Stimulated activated CD4-positive, alpha-beta T cell treated with anti-CD3 and anti-CD28 coated beads, Interleukin-2, amount 100 ng/mL, for 48 hours (primary cell): ENCODE measurements around the gene ASB15.
"Not testable (repeated sequence)": the region's sequence is repeated elsewhere in the genome, so short reads cannot be mapped to it uniquely, and the experiment has no call there.

Experiments
- DNase-seq, 2 donors: peaks; one replicate each; pipeline ENCODE4 v3.0.0-alpha.2; 2020

Gene ASB15

DNA sequence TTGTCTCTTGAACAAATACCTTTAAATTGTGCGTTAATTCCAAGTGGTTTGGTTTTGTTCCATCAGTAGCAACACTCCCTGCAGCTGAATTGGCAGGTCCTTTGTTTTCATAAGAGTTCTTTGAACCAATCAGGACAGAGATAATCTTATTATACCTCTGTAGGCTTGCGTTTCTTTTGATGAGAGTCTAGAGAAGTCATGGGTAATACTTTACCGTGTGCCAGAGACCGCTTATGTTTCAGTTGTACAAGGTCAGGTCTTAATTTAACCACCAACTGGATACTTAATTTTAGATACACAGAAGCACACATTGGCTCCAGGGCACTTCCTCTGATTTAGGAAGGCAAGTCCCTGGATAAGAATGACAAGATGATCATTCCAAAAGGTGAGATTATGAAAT lies at the start of gene ASB15:
Gene ASB15, plus strand, starts transcription at position 292 of the 400 bp plus-strand sequence. CDS start 12,682 bp downstream, outside the sequence.
- DNase-seq = no peak

GRCh38 chr7:123552134-123552533 lies 49.5 kb upstream of the ASB15 start:
- not testable (repeated sequence) for DNase-seq

DNA sequence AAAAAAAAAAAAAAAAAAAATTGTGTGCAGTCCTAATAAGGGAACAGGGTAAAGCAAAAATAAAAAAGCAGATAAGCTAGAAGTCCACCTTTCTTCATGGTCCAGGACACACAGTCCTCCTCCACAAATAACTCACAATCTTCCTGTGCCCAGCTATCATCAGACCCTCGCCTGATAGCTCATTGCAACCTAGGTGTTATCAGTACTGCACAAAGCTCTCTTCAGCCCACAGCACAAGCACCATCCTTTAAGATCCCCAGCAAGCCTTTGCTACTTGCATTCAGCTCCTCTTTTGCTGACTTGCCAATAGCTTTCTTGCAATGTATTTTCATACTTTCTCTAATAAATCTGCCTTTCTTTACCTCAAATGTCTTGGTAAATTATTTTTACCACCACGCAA lies 49.0 kb upstream of the ASB15 start:
- DNase-seq = no peak

- DNase-seq = no peak
These were observed 48.5 kb upstream of the ASB15 start for GRCh38 chr7:123553159-123553558.

GRCh38 chr7:123555484-123555883 lies 46.1 kb upstream of the ASB15 start:
- DNase-seq = no peak

- no peak for DNase-seq
These were observed 44.6 kb upstream of the ASB15 start for GRCh38 chr7:123557016-123557397.

- peak; percentile 89 to 96 for DNase-seq
These were observed 44.0 kb upstream of the ASB15 start, which contains the start of gene NDUFA5 for GRCh38 chr7:123557398-123558288. TSS of gene NDUFA5 (minus strand) at chr7:123557818. CDS start at chr7:123557795, 23 bp downstream.

GRCh38 chr7:123558289-123558874 lies 43.2 kb upstream of the ASB15 start:
- DNase-seq = no peak

DNA sequence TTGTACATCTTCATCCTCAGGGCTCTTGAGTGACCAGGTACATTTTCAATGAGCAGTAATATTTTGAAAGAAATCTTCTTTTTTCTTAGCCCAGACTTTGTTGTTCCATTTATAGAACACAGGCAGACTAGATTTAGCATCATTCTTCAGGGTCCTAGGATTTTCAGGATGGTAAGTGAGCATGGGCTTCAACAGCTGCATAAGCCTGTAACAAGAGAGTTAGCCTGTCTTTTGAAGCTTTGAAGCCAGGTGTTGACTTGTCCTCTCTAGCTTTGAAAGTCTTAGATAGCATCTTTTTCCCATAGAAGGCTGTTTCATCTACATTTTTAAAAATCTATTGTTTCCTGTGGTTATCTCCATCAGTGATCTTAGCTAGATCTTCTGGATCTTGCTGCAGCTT lies 39.5 kb upstream of the ASB15 start:
- no peak for DNase-seq

DNA sequence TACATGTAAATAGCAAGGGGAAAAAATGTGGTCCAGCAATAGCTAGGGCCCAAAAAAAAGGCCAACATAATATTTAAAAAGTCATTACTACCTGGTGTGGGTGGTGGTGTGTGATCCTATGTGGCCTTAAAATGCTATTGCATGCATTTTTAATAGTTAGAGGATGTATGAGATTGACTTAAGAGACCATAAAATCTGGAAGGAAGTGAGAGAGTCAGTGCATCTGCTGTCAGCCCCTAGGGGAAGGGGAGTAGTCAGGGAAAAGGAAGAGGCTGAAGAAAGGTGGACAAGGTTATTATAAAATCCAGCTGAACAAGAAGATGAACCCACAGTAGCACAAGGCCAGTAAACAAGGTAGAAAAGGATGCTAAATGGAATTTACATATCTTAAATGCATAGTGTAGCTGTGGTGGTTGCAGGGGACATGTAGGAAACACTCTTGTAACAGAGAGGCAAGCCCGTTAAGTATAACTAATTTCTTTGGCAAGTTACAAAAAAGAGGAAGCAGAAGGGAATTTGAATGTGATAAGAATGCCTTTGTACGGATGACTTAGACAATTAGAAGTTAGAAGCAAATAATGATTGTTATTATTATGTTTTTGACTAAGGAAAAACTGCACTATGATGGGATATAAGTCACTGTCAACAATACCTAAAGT lies 32.1 kb upstream of the ASB15 start:
- no peak for DNase-seq

- no peak for DNase-seq
These were observed 31.0 kb upstream of the ASB15 start for GRCh38 chr7:123570390-123571182.

GRCh38 chr7:123571187-123571586 lies 30.4 kb upstream of the ASB15 start:
- DNase-seq = no peak

DNA sequence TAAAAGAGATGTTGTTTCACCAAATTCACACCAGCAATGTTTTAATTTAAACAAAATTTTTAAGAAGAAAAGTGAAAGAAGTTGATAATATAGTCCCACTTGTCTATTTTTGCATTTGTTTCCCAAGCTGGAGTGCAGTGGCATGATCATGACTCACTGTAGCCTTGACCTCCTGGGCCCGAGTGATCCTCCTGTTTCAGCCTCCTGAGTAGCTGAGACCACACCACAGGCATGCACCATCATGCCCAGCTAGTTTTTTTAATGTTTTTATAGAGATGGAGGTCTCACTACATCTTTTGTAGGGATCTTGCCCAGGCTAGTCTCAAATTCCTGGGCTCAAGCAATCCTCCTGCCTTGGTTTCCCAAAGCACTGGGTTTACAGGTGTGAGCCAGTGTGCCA lies 29.9 kb upstream of the ASB15 start:
- no peak for DNase-seq

- DNase-seq = no peak
These were observed 28.3 kb upstream of the ASB15 start for GRCh38 chr7:123573341-123573740.

DNA sequence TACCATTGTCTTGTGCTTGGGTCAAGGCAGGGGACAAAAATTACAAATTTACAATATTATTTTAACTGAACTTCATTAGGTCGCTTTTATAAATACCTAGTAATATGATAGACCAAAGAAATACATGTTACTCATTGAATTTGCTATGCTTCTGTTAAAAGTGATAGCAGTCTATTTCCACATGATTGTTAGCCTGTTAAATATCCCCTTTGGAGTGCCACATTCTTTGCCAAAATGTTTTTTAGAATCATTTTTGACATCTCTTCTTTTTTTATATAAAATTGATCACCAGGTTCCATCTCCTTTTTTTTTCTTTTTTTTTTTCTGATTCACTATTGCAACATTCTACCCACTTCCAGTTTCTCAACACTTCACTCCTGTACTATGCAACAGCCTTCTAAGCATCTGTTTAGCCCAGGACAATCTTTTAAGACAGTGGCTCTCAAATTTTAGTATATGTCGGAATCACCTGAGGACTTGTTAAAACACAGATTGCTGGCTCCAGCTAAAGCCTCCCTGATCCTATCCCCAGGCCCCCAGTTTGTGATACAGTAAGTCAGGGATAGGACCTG lies 27.6 kb upstream of the ASB15 start:
- DNase-seq = no peak

- no peak for DNase-seq
These were observed 22.2 kb upstream of the ASB15 start for GRCh38 chr7:123579416-123579815.

- DNase-seq = no peak
These were observed 21.0 kb upstream of the ASB15 start for GRCh38 chr7:123580406-123581161.

GRCh38 chr7:123581162-123581459 lies 20.5 kb upstream of the ASB15 start:
- no peak for DNase-seq

DNA sequence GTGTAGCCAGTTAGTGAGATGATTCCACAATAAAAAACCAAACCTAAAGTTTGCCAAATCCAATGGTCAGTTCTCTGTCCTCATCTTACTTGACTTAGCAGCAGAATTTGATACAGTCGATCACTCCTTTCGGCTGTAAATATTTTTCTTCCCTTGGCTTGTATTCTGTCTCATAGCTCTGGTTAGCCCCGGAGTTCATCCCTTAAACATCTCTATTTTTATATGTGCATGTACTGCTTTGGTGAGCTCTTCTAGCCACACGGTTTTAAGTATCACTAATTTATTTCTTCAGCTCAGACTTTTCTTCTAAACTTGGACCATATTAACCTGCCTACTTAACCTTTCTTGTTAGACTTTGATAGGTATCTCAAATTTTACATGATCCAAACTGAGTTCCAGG lies 17.8 kb upstream of the ASB15 start:
- no peak for DNase-seq

DNA sequence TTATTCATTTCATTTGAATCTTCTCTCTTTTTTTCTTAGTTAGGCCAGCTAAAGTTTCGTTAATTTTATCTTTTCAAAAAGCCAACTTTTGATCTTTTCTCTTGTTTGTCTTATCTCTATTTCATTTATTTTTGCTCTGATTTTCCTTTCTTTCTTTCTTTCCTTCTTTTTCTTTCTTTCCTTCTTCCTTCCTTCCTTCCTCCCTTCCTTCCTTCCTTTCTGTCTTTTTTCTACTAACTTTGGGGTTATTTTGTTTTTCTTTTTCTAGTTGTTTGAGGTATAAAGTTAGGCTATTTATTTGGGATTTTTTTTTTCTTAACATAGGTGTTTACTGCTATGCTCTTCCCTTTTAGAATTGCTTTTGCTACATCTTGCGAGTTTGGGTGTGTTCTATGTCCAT lies 13.2 kb upstream of the ASB15 start:
- no peak for DNase-seq

- no peak for DNase-seq
These were observed 6.8 kb upstream of the ASB15 start for GRCh38 chr7:123594813-123595241.

GRCh38 chr7:123598657-123599056 lies 3.0 kb upstream of the ASB15 start:
- DNase-seq = no peak
